ENCODE data around the gene MARCOL. TPM values are rescaled to one million over a fixed set of nuclear protein-coding genes. Genes with fewer than 3 reads are reported as not detected.

MARCOL gene
- polyA plus RNA-seq, 1 experiment: not detected

DNA sequence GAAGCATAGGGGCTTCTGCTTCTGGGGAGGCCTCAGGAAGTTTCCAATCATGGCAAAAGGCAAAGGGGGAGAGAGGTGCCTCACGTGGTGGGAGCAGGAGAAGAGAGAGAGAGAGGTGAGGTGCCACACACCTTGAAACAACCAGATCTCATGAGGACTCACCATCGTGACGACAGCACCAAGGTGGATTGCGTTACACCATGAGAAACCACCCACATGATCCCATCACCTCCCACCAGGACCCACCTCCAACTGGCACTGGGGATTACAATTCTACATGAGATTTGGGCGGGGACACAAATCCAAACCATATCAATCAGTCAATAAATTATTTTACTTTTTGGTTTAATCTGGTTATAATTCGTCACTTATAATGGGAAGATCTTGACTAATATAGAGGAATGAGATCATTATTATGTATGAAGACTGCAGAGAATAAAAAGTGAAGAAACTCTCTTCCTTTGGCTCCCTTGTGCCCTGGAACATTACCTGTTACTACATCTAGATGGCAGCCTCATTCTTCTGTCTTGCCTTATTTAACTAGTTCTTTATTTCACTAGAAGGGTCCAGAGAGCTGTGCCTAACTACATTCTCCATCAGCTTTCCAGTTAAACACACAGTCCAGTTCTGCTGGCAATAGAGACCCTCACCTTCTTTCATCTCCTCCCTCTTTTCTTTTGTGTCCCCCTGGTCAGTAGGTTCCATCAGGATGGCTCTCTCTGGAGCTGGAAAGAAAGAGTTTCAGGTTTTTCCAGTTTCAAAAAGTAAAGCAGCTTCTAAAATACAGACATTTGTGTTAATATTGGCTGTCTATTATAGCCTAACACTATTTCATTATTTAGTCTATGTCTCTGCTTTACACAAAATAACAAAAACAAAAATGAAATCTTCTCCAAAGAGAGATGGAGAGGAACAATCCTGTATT, 52.2 kb downstream of the MARCOL start:
- ChIA-PET POLR2A (no interaction called here), CTCF (interaction anchor here (0.6 to 3.5 kb wide), 10 partner anchors 8 to 1846 kb away, joined by 3 to 34 read pairs (median 3); no protein-coding TSS in a partner anchor)
- H3K4me3 ChIP-seq (ENCODE audit: low read depth, low read length): no peak overlapping the region

More for the DNA sequence above, 52.2 kb downstream of the MARCOL start:
- TF ChIP-seq, protein P1, sequence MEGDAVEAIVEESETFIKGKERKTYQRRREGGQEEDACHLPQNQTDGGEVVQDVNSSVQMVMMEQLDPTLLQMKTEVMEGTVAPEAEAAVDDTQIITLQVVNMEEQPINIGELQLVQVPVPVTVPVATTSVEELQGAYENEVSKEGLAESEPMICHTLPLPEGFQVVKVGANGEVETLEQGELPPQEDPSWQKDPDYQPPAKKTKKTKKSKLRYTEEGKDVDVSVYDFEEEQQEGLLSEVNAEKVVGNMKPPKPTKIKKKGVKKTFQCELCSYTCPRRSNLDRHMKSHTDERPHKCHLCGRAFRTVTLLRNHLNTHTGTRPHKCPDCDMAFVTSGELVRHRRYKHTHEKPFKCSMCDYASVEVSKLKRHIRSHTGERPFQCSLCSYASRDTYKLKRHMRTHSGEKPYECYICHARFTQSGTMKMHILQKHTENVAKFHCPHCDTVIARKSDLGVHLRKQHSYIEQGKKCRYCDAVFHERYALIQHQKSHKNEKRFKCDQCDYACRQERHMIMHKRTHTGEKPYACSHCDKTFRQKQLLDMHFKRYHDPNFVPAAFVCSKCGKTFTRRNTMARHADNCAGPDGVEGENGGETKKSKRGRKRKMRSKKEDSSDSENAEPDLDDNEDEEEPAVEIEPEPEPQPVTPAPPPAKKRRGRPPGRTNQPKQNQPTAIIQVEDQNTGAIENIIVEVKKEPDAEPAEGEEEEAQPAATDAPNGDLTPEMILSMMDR (IDR thresholded peaks at IDR 0.05; ENCODE audit: low read depth, low read length): peak; percentile 53
- peaks cover 2% of the 10 kb centered on the region for H3K27me3 ChIP-seq (ENCODE audit: control insufficient read depth, insufficient read depth, low read length)
- H3K9me3 ChIP-seq (ENCODE audit: control insufficient read depth, insufficient read depth, low read length): no peaks in the 10 kb centered on the region
- no peak for DNase-seq (ENCODE audit: low read depth, low spot score)
- no peak overlapping the region for H3K27ac ChIP-seq (ENCODE audit: low read depth, low read length)

Small RNA genes within 50 kb of the gene (small RNA-seq; reads per million reads assigned to genes)
- gene HMGN1P16 (ENCODE audit: insufficient read length, low read depth): not detected

Other genes starting within 250 kb of the MARCOL start
- gene SPINK5, start 174.5 kb upstream of the MARCOL start, polyA plus RNA-seq (2011; rRNA removed): not detected in 2 replicates
- gene SPINK14, start 70.0 kb upstream of the MARCOL start, polyA plus RNA-seq (2011; rRNA removed): not detected in 2 replicates
- not detected in 2 replicates for gene SPINK6, start 35.5 kb upstream of the MARCOL start, polyA plus RNA-seq (2011; rRNA removed)
- gene SPINK13, start 30.3 kb downstream of the MARCOL start, polyA plus RNA-seq (2011; rRNA removed): not detected in 2 replicates
- not detected in 2 replicates for gene SPINK7, start 73.9 kb downstream of the MARCOL start, polyA plus RNA-seq (2011; rRNA removed)
- gene SPINK9, start 97.0 kb downstream of the MARCOL start, polyA plus RNA-seq (2011; rRNA removed): not detected in 2 replicates
- 40.9 and 42.5 TPM in 2 replicates for gene FBXO38, start 145.4 kb downstream of the MARCOL start, polyA plus RNA-seq (2011; rRNA removed)